ENCODE results near the gene KEL.

- TF ChIP-seq CTCF (conservative IDR thresholded peaks at IDR 0.05; ENCODE audit: low read depth, low read length), result no peak
- no peak for TF ChIP-seq MXI1 (IDR thresholded peaks at IDR 0.05; ENCODE audit: borderline replicate concordance, low read depth, low read length)
Observed at GRCh38 chr7:142956951-142957623, 5.1 kb downstream of the KEL start.
